HG02642 (cell line): ENCODE data around the gene C3orf20.

Experiments used
- ATAC-seq: cut with Tn5 transposase; IDR thresholded peaks from one replicate; pipeline ENCODE4 v1.9.1; 2021; ENCODE audit warnings: mild to moderate bottlenecking; ENCODE audit not compliant: unreplicated experiment, poor library complexity

C3orf20 gene

GRCh38 chr3:14674841-14675240 lies at the start of gene C3orf20:
TSS of gene C3orf20 (plus strand) at chr3:14675141. CDS start at chr3:14682714, 7,573 bp downstream.
- no peak for ATAC-seq

DNA sequence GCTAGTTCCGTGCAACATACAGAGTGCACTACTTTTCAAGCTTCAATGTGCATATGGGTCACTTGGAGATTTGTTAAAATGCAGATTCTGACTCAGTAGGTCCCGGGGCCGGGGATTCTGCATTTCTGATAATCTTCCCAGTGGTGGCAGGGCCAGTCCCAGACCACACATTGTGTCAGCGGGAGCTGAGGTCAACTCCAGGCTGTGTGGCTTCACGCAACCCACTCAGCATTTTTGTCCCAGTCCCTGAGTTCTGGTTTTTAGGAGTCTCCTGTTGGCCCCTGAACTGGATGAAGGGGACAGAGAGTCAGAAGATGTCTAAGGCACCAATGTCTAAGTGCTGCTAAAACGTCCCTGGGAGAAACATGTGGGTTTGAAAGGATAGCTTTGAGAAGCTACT lies 49.5 kb upstream of the C3orf20 start:
- ATAC-seq = no peak

GRCh38 chr3:14627815-14628214 lies 47.1 kb upstream of the C3orf20 start:
- ATAC-seq = no peak

DNA sequence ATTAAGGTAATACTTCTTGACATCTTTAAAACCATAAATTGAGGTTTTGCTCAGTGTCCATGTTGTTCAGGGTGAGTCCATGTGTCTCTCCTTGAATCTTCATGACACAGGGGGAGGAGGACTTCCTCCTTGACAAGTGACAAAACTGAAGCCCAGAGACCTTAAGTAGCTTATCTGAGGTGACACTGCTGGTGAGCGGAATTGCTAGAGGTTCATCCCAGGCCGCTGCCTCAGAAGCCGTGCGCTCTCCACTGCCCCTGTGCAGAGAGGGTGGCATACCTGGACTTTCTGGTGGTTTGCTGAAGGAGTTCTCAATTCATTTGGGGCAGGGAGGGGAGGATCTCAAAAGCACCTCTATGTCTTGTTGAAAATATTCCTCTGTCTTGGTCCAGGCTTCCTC lies 46.5 kb upstream of the C3orf20 start:
- ATAC-seq = no peak

DNA sequence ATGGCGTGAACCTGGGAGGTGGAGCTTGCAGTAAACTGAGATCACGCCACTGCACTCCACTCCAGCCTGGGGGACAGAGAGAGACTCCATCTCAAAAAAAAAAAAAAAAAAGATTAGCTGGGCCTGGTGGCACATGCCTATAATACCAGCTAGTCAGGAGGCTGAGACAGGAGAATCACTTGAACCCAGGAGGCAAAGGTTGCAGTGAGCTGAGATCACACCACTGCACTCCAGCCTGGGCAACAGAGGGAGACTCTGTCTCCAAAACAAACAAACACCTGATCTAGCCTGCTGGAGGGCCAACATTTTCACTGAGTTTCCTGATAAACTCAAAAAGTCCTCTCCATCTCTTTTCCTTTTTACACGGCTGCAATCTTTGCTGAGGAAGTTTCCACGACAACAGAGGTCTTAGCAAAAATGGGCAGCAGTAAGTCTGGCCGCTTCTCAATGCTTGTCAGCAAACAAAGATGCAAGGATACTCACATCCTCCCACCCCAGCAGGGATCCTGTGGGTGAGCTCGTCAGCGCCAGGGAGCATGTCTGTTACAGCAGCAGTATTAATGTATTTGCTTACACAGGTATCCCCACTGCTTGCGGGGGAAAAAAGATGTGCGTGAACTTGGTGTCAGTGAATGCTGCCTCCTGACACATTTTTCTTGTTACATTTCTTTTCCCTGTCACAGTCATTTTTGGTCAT lies 44.4 kb upstream of the C3orf20 start:
- ATAC-seq = no peak

GRCh38 chr3:14631101-14631497 lies 43.8 kb upstream of the C3orf20 start:
- ATAC-seq = no peak

DNA sequence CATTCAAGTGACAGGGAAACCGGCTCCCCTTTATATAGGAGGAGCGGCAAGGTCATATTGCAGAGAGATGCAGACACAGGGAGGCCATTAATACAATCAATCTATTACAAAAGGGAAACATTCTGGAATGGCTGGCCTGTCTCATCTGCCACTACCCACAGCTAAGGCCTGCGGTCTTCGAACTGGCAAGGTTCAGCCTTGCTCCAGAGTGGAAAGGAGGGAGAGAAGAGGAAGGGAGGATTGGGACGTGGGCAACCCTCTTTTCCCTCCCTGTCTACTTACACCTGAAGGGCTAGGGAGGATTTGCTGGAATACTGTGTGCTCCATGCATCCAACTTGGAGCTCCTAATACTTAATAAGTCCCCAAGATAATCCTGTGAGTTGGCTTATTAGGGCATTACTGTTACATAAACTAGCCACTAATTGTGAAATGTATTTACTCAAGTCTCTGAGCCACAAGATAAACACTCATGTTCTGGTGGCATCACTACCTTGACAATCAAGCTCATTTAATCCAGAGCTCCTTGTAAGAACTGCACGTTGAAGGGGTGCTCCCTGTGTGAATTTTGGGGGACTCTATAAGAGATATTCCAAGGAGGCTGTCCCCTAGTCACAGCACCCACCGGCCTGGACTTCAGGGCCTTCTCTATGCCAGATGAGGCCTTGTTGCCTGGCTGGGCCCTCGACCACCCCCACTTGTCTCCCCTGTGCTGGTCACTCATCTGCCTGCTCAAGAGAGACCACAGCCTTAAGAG lies 43.1 kb upstream of the C3orf20 start:
- no peak for ATAC-seq

DNA sequence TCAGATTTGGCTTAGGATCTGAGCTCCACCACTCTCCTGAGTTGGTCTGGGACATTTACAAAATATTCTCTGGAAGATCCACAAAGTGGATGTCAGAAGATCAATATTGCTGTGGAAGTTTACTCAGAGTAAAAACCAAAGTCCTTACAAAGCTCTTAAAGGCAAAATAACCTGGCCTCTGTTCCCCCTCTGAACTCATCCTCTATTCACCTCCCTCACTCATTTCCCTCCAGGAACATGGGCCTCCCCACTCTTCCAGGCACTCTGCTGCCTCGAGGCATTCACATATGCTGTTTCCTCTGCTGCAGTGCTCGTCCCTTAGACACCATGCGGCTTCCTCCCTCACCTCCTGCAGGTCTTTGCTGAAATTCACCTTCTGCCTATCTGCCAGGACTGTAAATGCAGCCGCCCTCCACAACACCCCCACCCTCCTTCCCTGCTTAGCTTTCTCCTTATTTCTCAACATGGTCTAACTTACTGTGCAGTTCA lies 42.5 kb upstream of the C3orf20 start:
- ATAC-seq = no peak

DNA sequence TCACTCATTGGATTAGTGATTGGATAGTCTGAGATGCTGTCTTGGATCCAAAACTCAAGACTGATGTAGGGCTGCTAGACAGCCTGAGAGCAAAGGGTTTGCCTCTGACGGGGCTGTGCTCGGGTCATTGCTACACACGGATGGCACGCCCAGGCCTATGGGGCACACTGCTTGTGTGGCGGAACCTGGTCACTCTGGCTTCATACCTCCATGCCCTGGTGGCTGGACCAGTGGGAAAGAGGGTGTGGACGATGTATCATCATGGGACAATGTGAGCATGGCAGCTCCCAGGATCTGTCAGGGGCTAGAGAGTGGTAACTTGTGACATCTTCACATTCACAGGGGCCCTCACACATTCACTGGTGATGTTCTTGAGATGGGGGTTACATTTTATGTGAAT lies 41.5 kb upstream of the C3orf20 start:
- ATAC-seq = no peak

- ATAC-seq = no peak
Measured at GRCh38 chr3:14633819-14634424, 41.0 kb upstream of the C3orf20 start.

DNA sequence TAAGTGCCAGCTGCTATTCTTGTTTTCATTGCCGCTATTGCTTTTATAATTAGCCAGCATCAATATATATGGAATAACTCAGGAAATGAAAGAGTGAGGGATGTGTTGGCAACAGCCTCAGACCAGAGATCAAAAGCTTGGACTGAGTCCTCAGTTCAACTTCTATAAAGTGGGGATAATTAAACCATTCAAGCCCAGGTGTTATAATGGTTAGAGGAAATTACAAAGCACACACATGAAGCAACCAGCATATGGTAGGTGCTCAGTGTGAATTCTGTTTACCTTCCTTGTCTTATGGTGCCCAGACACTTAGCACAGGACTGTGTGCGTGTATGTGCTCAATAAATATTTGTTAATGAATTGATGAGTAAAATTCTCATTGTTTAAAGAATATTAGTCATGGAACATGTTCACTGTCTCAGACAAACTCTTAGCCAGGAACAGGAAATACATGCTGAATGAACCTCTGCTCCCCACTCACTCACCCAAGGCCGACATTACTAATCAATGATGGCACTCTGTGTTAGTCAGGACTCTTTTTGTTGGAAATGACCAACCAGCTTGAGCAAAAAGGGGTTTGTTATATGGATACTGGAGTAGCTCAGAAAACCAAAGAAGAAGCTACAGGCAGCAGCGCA lies 40.1 kb upstream of the C3orf20 start:
- ATAC-seq = no peak

DNA sequence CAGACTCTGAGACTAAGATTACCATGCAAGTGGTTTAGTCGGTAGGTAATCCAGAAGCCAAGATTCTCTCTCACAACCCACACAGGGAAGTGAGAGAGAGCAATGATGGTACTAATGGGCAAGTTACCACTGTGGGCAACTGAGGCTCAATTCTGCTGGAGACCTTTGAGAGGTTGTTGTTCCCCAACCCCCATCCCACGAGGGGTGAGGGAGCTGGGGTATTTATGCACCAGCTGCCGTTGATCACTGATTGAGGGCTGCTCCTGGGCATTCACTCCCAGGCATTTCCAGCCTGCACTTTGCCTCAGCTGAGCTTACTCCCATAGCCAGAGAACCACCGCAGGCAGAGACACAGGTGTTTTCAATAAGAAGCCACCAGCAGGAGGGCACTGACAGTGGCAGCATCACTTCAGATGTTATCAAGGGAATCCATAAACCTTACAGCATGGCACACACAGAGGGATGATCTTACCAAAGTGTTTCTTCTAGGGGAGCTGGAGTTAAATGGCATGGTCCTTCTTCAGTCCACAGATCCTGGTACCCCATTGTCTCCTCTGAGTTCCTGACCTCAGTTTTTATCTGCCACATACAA lies 38.3 kb upstream of the C3orf20 start:
- no peak for ATAC-seq

DNA sequence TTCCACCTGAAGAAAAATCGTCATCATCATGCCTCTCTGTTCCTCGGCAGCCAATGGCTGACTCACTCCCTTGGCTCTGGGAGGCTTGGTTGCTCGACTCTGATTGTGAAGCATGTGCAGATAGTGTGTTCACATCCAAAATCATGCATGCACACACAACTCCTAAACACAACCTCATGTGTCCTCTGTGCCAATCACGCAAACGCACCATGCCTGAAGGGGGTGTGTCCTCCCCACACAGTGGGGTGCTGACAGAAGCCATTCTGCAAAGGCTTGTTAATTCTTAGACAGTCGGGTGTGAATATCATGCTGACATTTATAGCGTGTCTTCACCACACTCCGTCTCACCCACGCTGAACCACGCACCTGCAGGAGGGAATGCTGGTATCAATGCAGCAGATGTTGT lies 34.8 kb upstream of the C3orf20 start:
- no peak for ATAC-seq

- ATAC-seq = no peak
Measured at GRCh38 chr3:14640734-14641133, 34.2 kb upstream of the C3orf20 start.

- ATAC-seq = no peak
Measured at GRCh38 chr3:14641346-14641745, 33.6 kb upstream of the C3orf20 start.

DNA sequence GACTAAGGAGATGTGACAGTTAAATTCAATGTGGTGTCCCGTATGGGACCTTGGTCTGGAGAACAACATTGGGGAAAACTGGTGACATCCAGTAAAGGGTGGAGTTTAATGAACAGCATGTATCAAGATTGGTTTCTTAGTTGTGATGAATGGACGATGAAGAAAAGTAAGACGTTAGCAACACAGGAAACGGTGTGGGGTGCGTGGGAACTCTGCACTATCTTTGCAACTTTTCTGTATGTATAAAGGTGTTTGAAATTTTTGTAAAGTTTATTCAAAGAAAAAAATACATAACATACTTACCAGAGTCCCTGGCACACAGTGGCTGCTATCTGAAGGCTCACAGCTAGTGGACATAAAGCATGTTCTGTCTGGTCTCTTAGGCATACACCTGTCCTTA lies 29.5 kb upstream of the C3orf20 start:
- no peak for ATAC-seq

DNA sequence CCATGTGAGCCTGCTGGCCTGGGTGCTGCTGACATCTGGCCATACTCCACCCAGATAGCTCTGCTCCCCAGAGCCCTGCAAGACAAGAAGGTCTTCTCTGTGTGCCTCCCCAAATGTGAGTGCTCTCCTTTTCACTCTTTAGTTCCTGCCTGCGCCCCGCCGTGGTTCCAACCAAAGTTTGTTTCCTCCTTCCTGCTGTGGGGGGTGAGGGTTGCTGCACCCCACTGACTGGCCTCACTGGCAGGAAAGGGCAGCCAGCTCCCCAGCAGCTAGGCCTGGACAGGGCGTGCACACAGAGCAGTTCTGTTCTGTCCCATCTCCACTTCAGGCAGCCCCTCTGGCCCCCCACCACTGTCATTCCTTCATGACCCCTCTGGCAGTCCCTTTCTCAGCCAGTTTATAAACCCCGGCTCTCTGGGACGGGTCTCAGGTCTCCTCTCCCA lies 28.8 kb upstream of the C3orf20 start:
- no peak for ATAC-seq

- no peak for ATAC-seq
Measured at GRCh38 chr3:14646589-14647413, 28.1 kb upstream of the C3orf20 start.
